Measurements from ENCODE around the gene FUCA2.
A peak's percentile ranks its signal among the peaks of the same experiment; 100 is the strongest.
"Not testable (repeated sequence)": the region's sequence is repeated elsewhere in the genome, so short reads cannot be mapped to it uniquely, and the experiment has no call there.

Gene FUCA2

DNA sequence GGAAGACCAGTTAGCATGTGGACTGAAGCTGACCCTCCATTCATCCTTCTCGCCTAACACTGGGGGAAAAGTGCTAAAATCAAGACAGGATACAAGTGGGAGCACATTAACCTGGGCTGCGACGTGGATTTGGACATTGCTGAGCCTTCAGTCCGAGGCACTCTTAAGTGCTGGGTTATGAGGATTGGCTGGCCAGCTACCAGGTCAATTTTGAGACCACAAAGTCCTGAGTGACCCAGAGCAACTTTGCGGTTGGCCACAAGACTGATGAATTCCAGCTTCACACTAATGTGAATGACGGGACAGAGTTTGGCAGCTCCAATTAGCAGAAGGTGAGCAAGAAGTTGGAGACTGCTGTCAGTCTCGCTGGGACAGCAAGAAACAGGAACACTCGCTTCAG lies 20.7 kb downstream of the FUCA2 start:
- DNase-seq, result no peak

DNA sequence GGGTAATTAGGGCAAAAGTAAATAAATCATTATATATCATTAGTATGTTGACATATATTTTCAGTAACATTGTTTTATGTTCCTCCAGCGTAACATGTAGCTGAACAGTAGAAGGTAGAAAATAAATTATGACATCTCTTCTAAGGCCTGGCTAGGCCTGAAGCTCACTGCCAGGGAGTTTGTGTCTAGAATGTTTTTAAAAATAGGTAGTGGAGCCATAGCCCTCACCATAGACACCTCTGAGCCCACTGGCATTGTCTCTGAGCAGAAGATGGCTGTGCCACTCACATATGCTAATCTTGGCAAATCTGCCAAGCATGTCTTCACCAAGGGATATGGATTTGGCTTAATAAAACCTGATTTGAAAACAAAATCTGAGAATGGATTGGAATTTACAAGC lies 21.3 kb downstream of the FUCA2 start:
- no peak for DNase-seq

DNA sequence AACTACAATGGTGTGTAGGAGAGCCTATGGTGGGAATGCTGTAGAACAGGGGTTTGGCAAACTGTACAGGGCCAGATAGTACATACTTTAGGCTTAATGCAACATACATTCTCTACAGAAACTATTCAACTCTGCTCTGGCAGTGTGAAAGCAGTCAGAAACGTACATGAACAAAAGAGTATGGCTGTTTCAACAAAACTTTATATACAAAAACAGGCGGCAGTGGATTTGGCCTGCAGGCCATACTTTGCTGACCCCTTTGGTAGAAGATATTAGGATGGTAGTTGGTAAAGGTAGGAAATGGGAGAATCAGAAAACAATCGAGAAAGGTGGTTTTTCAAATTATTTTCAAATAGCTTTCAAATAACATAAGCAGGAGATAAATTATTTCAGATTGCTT lies 24.8 kb downstream of the FUCA2 start:
- DNase-seq, result no peak

DNA sequence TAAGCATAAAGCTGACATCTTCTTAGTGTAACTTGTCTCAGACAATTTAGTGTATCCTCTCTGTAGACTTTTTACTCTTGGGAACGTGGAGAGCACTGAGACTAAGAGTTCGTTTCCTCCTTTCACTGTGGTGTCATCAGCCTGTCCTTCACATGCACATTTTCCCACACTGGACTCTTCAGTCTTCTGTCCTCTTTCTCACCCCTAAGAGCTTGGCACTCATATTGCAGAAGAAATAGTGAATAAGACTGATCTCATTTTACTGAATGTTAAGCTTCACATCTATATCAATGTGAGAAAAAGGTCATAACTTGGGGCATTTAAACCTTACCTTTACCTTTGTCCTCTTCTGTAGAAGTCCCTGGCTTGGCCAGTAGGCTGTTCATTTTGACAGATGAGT lies 25.6 kb downstream of the FUCA2 start:
- DNase-seq, result no peak

DNA sequence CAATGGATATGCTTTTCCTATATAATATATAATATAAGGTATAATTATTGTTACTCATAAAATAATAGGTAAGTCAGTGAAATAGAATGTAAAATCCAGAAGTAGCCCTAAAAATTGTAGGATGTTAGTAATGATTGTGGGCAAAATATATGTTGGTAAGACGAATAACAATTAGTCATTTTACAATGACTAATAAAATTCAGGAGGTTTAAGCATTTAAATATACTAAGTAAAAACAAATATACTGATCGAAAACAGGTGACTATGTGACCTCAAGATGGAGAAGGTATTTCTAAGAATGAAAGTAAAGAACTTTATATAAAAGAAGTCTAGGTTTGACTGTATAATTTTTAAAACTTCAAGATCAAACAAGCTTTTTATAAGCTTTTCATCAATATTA lies 28.9 kb downstream of the FUCA2 start:
- DNase-seq, result no peak

DNA sequence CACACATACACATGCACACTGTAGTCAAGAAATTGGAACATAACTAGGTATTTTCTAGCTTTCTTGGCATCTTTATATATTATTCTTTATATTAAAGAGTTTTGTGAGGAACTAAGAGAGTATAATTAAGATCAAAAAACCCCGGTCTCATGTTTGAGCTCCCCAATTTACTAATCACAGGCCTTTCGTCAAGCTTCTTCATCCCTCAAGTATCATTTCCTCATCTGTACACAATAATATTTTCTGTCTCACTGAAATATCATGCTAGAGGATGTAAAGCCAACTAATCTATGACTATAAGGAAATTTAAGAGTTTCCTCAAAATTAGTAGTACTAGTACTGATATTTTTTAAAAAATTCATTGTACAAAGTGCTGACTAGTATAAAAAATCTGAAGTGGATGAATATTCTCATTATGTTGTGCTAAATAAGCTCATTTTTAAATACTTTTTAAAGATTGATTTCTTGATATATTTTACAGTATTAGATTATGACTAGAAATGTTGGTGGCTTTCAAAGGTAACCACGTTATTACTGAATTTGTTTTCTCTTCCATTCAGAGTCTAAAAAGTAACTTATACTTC lies 32.9 kb downstream of the FUCA2 start:
- DNase-seq, result no peak

DNA sequence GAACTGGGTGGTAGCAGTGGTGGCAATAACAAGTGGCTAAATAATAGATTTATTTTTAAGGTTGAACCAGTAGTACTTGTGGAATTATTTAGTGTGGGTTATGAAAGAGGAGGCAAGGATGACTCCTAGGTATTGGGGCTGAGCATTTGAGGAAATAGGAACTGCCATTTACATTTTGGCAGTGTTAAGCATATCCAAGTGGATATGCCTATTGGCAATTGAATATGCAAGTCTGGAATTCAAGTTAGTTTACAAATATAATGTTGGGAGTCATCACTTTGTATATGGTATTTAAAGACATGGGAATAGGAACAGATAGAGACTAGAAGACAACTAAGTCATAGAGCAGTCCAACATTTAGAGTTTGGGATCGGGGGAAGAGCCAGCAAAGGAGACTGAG lies 35.0 kb downstream of the FUCA2 start:
- no peak for DNase-seq

DNA sequence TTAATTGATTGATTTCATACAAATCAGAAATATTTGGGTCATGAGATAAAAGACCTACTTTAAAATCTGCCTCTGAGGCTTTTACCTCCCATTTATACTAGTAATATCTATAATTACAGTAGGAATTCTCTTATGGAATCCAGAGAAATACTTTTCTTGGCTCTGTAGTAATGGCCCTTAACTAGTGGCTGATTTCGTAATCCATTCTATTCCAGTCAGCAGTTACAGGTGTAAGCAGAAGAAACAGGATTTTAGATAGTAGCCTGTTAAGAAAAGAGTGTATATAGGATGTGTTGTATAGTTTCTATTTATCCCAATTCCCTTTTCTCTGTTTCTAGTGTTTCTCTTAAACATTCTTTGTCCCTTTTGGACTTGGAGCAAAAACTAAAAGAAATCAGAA lies 39.7 kb downstream of the FUCA2 start:
- DNase-seq, result no peak

DNA sequence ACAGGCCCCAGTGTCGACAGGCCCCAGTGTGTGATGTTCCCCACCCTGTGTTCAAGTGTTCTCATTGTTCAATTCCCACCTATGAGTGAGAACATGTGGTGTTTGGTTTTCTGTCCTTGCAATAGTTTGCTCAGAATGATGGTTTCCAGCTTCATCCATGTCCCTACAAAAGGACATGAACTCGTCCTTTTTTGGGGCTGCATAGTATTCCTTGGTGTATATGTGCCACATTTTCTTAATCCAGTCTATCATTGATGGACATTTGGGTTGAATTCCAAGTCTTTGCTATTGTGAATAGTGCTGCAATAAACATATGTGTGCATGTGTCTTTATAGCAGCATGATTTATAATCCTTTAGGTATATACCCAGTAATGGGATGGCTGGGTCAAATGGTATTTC lies 42.7 kb downstream of the FUCA2 start:
- not testable (repeated sequence) for DNase-seq

DNA sequence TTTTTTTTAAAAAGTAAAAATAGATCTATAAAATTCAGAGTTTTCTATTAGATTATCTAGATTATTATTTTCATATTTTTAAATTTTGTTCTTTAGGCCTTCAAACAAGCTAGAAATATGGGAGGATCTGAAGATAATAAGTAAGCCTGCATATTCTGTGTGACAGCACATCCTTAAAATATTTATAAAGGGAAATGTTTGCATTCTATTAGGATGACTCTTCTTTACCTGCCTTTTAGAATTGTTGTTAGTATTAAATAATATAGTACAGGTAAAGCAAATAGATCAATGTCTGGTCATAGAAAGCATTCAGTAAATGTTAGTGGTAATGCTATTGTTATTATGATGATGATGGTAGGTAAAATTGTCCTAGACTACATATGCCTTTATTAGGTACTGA lies 43.5 kb downstream of the FUCA2 start:
- no peak for DNase-seq

DNA sequence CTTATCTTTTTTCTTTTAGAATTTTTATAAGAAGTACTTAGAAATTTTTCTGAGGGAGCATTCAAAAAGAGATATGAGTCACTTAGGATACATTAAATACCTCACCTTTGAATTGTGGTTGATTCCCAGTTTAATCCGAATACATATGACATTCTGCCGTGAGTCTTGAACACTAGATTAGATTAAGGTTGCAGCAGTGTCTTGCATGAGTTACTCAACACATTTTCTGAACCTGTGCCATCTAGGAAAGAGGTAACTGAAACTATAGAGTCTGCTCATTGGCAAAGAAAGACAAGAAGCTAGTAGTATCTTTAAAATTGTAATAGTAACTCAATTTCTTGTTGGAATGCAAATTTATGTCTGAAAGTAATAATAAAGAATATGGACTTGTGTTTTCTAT lies 46.0 kb downstream of the FUCA2 start:
- DNase-seq, result no peak

DNA sequence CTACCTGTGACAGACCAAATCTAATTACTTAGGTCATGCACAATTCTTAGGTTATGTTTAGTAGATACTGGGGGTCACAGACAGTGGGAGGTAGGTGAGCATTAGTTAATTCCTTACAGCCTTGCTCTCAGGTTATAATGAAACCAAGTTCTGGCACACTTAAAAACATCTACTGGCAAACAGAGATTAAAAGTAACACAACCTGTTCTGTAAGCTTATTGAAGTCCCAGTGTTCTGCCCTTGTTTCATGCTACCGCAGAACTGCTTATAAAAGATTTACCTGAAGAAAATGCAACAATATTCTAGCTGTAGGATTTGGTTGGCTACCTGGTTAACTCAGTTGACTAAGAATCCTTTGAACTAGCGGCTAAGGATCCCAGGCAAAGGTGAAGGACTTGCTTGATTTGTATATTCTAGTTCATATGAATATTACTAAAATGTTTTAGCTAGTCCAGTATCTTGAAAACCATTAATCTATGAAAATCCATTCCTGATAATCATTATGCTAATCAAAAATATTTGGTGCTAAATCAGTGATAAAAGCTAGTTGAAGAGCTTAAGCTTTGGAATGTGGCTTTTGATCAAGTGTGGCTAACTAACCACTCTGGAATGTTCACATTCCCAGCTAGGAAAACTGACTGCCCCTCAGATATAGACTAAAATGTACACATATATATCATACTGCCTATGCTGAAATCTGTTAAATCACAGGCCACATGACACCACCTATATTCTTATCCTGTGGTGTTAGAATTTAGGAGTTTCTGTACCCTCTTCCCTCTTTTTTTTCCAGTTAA lies 53.8 kb downstream of the FUCA2 start:
- no peak for DNase-seq

DNA sequence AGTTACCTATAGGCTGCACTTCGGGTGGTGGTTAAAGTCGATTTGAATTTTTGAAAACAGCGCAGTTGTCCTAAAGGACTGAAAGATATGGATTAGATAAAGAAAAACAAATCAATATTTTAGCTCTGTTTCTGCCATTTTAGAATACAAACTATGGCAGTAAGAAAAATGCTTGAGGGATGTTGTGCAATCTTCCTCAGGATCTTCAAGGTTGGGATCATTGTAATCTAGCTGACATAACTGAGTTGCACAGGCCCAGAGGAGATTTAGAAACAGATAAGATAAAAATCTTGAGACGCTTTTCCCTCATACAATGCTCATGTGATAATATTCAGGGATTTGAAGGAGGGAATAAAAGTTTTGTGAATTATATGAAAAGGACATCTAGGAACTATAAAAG lies 60.0 kb downstream of the FUCA2 start:
- no peak for DNase-seq

DNA sequence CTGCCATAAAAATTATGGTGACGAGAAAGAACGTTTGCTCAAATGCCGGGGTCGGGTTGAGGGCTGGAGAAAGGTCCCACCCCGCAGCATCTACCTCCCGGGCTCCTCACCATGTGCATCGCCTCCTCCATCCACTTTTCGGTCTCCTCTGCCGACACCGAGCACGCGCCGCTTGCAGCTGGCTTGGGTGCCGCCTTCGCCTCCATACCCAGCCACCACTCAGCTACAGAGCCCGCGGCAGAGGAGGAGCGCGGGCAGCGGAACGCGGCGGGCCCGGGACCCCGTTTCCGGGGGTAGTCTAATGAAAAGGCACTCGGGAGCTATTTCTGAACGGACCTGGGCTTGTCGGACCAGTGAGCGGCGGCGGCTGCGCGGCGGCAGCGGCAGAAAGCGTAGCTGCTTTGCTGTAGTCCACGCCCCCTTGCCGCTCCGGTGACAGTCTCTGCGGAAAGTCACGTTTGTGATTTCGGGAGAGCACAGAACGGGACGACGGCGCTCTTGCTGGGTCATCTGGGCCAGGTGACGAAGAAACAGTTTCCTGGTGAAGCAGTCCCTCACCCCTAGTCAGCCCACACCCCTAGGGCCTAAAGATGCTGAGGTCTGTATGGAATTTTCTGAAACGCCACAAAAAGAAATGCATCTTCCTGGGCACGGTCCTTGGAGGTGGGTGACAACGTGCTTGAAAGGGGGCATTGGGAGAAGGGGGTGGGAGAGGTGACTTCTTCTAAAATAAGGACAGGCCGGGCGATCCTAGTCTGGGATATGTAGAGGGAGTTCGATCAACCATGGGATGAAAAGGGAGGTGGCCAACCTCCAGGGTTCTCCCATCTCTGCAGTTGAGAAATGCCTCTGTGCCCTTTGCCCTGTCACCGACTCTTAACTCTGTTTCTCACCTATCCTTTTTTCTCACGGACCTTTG lies 60.8 kb downstream of the FUCA2 start, which contains the start of the genes ADAT2 and PEX3:
TSS of gene ADAT2 (minus strand) at position 243 of the 919 bp plus-strand sequence. CDS start at position 206, 37 bp downstream.
TSS of gene PEX3 (plus strand) at position 353 of the 919 bp plus-strand sequence. CDS start at position 591, 238 bp downstream.
- peak; percentile 97 for DNase-seq

DNA sequence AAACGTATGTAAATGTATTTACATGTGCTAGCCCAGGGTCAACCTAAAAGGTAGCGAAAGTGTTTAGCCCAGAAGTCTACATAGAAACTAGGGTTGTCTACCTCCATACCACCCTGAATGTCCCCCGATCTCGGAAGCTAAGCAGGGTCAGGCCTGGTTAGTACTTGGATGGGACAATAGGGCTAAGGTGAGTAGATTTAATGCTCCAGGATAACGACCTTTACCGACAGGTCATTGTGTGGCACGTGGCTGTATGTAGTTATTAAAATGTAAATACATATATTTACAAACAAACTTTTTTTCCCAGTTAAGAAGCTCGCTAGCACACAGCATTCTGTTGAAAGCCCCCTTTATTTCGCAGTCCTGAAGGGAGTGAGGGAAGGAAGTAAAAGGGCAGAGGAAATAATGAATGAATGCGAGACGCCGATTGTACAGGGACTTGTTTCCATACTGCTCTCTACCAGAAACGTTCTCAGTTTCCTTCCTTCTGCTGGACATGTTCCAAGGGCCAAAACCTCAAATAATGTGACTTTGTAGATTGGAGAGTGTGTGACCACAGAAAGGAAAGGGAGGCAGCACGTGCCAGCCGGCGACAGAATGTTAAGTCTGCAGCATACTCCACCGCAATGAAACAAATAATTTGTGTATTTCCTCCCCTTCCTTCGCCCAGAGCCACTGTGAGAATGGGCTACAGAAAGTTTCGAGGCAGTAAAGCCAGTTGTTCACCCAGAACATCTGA lies 61.6 kb downstream of the FUCA2 start:
- peak; percentile 72 for DNase-seq

DNA sequence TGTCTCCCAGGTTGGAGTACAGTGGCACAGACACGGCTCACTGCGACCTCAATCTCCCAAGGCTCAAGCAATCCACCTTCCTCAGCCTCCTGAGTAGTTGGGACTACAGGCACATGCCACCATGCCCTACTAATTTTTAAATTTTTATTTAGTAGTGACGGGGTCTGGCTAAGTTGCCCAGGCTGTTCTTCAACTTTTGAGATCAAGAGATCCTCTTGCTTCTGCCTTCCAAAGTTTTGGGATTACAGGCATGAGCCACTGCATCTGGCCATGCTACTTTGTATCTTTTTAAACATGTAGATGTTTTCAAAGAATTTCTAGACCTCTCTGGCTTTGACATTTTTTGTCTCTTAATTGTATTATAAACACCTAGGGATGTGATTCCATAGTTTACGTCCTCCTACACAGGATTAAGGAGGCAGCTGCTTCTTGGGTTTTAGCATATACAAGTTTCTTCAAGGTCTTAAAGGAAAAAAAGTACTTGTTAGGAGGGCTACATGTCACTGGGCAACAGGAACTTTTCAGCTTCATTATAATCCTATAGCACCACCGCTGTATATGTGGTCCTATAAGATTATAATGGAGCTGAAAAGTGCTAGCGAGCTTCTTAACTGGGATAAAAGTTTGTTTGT lies 62.3 kb downstream of the FUCA2 start:
- no peak for DNase-seq

DNA sequence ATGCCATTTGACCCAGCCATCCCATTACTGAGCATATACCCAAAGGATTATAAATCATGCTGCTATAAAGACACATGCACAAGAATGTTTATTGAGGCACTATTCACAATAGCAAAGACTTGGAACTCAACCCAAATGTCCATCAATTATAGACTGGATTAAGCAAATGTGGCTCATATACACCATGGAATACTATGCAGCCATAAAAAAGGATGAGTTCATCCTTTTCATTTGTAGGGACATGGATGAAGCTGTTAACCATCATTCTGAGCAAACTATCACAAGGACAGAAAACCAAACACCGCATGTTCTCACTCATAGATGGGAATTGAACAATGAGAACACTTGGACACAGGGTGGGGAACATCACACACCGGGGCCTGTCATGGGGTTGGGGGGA lies 63.7 kb downstream of the FUCA2 start:
- not testable (repeated sequence) for DNase-seq
